Activated naive CD4-positive, alpha-beta T cell treated with Interleukin-2 at 50 U/mL for 16 hours (primary cell): Measurements from ENCODE around the gene FDXR.

ENCODE experiments used
- DNase-seq: peaks from one replicate; pipeline ENCODE4 v3.0.0-alpha.2; 2020

The FDXR gene

DNA sequence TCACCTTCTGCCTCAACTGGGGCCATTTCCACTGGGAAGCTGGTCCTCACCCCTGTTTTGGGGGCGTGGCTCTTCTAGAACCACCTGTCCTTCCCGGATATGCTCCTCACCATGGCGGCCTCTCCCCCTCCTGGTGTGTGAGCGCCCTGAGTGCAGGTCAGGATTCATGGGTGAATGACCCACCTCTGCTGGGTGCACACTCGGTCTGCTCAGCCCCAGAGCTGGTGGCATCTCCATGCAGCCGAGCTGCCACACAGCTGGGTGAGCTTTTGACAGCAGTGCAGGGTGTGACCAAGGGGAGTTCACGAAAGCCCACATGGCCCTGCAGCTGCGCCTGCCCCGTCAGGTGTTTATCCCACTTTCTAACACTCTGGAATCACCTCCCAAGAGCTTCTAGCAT lies 40.4 kb downstream of the FDXR start:
- DNase-seq = no peak

DNA sequence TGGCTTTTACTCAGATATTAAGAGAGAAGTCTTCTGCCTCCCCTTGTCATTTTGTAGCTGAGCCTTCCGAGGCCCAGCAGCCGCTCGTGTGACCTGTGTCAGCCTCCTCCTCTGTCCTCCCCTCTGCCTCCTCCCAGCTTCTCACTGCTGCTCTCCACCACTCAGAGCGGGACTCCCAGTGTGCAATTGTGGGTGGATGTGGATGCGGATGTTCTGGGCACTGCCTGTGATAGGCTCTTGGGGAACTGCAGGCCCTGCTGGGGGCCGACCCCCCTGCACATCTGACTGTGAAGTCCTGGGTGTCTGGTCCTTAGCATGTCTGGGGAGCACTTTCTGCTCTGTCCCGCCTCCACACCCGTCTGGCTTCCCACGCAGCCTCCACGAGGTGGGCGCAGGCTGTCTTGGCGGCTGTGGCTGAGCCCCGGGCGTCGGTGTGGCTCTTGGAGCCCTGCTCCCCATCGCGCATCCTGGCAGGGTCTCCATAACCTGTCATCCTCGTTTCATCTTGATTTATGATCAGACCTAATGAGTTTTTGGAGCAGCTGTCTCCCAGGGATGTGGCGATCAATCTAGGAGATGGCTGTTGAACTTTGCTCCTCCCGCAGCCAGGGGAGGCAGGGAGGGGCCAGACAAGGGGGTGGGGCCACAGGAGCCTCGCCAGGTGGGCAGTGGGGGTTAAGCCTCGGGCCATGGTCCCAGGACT lies 41.2 kb downstream of the FDXR start:
- no peak for DNase-seq

DNA sequence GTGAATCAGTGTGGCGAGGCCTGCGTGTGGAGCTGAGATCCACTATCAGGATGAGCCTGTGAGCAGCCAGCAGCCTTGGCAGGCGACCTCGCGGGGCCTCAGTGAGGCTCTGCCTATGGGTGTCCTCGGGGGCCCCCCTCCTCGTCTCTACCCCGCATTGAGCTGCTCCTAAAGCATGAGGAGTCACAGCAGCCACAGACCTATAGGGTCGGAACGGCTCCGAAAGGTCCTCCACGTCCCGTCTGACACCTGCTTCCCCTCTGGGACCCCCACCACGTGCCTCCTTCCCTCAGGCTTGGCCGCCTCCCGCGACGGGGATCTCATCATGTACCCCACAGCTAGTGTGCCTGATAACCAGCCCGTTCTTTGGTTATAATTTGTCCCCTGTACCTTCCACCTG lies 41.9 kb downstream of the FDXR start:
- no peak for DNase-seq

DNA sequence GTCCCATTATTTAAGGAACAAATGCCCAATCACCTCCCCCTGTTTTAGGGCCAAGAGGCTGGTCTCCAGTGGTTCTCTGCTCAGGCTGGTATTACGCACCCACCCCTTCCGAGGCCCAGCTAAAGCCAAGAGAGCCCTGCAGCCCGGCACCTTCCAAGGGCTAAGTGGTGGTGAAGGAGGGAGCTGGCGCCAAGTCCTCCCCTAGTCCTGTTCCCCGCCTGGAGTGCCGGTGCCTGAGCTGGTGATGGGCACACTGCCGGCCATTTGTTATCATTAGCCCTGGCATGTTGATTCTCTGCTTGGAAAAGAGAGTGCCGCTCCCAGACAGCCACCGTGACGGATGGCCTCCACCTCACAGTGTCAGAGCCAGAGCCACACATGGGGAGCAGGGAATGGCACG lies 45.0 kb downstream of the FDXR start:
- no peak for DNase-seq

DNA sequence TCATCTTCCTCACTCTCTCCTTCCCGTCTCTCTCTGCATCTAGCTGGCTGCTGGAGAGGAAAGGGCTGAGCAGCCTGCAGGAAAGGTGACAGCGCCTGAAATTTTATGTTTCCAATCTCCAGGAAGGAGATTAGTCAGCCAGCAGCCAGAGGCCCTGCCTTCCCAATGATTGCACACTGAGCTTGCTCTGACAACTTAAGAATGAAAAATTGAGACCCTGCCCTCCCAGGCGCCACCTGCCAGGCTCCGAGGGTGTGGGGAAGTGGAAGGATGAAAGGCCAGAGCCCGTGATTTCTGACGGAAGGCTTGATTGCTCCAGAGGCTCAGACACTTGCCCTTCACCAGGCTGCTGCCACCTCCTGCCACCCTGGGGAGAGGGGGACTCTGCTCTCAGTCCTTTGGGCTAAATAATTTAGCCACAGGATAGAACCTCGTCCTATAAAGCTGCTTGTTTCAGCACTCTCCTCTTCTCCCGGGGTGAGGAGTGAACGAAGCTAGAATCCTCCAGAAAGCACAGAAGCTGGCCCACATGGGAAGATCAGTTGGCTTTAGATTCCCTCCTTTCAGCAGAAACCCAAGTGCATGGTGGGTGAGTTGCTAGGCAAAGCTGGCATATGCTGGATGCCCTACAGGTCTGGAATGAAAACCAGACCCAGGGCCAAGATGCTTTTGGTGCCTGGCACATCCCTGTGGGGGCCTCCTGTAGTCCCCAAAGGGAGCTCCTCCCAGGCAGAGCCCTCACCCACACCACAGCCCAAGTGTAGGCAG lies 46.7 kb downstream of the FDXR start:
- DNase-seq = no peak

DNA sequence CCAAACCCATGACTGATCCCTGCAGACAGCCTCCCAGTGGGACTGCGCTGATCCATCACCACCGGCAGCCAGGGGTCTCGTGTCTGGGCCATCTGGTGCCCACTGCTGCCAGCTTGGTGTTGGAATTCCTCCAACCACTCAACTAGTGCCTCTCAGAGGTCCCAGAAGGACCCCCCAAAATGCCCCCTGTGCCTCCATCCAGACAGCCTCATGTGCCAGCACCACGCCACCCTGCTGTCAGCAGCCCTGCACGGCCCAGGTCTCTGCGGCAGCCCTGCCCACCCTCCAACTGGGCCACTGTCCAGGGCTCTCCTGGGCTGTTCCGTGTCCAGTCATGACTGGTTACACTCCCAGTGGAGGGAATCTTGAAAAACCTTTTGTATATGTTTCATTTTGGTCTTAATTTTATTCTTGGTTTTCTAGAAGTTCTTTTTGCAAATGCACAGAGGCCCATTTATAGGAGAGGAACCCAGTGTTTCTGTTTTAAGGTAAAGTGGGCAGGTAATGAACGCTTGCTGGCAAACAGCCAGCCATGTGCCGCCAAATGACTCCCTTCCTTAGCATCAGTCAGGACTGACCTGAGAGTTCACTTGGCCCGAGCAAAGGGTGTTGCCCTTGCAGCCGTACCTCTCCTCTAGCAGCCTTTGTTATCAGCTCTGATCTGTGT lies 47.7 kb downstream of the FDXR start:
- DNase-seq = no peak

DNA sequence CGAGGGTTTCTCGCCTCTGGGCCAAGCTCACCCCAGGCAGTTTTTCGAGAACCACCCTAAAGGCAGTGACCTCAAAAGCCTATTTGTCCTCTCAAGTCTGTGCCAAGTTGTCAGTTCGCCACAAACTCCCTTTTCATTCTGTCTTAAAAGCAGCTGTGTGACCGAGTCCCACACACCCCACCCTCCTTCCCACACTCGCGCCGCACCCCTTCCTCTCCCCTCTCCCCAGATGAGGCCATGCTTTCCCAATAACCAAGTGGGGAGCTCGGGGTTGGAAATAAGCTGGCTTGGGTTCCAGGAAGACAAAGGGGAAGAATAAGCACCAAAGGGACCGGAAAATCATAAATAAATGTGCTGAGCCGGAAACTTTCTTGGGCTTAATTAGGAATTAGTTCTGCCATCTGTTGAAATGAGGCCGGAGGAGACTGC lies 49.8 kb downstream of the FDXR start:
- DNase-seq = no peak

DNA sequence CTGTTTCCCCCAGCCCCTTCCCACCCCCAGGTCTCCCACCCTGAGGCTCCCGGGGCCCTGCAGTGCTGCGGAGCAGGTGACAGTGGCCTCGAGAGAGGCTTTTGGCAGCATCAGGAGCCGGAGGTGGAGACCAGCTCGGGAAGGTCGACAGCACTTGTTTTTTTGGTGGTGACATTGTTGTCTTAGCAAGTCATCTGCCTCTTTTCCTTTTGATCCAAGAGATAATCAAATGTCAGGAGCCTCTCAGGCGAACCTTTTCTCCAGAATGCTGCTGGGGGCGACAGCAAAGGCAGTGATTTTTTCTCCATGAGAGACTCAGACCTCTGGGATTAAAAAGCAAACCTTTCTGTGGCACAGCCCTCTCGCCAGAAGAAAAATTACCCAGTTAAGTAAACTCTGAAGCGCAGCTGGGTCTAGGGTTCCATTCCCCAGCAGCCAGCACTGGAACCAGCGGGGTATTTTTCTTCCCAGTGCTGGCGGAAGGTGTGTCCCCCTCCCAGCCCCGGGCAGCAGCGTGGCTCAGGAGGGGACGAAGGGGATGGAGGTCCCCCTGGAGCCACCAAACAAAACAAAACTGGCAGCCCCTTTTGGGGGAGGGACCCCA lies 50.4 kb downstream of the FDXR start:
- no peak for DNase-seq

DNA sequence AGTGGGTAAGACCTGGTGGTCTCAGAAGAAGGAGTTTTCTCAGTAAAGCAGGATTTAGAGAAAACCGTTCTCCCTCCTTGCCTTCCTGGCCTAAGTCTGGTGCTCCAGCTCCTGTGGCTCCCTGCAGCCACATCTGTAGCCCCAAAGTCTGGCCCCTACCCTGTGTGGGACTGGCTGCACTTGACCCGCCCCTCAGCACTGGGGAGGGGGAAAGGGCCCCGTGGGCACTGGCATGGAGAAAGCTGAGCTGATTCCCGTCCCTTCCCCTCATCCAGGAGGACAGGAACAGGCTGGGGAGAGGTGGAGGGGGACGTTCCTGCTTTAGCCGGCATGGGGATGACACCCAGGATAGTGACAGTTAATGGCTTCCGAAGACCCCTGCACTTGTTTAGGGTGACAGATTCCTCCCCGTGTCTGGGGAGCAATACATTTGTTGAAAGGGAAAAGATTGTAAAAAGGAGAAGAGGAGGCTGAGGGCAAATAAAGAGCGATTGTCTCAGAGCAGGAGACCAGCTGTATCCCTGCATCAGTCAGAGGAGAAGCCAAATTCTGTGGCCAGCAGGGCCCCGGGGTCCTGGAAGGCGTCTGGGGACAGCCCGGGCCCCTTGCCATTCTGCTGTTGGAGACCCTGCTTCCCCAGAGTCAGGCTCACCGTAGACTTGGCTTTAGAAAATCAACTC lies 51.0 kb downstream of the FDXR start:
- no peak for DNase-seq

DNA sequence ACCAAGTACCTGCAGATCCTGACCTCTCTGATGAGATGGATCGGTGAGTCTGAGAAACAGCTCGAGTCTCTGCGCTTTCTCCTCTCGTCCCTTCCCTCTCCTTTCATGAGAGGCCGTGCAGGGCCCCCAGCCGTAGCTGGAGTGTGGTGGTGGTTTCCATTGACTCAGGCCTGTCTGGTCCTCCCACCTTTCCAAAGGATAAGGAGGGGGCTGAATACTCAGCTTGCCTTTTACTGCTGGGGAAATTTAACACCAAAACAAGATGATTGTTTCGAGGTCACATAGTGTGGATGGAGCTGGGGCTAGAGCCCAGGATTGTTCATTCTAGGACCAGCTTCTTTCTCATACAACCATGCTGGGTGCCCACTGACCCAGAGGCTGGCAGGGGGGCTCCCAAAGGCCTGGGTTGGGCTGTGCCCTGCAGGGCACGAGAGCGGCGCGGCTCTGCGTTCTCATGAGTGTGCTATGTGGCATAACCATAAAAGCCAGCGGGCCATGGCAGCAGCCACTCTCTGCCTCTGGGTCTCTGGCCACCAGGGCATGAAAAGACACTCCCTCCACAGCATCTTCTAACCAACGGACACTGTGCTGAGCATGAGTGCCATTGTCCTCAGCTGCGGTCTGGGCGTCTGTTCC lies 52.9 kb downstream of the FDXR start:
- DNase-seq = no peak

DNA sequence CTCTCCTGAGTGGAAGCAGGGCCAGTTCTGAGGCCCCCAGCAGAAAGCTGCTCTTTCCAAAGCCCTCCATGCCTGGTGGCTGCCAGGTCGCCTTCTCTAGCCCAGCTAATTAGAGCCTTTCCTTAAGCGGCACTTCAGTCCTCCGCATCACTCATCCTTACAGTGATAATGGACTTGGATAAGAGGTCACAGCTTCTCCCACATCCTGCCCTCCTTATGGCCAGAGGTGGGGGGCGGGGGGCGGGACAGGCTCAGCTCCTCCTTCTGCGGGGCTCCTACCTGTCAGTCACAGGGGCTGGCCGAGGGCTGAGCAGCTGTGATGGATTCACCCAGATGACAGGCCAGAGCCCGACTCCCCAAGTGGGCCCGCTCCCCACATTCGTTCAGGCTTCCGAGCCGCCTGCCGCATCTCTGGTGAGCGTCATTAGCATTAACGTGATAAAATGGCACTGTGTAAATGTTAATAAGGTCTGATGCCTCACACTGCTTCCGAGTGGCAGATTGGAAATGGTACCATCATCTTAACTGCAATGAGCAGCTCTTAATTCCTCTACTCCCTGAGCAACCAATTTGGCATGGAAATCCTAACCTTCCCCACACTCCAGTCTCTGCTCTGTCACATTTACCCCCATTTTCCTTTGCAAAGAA lies 54.4 kb downstream of the FDXR start:
- no peak for DNase-seq

DNA sequence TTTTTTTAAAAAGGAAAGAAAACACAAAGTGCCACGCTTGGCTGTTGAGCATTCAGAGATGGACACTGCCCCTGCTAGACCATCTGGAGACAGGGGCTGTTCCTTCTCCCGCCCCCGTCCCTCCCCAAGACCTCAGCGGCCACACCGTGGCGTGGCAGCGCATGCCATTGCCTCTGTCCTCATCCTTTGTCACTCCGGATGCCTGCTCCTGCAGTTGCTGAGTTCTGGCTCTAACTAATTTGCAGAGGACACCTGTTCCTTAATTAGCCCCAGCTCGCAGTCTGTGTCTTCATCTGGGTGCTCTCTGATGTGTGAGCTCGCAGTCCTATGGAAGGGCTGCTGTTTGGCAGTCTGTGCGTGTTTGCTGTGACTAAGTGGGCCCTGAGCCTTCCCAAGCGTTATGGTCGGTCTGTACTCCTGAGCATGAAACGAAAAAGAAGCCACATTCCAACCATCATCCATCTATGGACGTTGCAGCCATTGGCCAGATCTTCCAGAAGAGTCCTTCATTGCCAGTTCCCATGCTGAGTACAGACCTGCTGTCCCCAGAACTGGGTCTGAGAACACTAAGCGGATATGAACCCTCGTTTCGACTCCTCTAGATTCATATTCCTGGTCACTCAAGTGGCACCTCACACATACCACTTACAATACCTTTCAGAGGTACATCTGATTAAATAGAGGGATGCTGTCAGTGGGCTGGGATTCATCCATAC lies 55.7 kb downstream of the FDXR start:
- DNase-seq = no peak

DNA sequence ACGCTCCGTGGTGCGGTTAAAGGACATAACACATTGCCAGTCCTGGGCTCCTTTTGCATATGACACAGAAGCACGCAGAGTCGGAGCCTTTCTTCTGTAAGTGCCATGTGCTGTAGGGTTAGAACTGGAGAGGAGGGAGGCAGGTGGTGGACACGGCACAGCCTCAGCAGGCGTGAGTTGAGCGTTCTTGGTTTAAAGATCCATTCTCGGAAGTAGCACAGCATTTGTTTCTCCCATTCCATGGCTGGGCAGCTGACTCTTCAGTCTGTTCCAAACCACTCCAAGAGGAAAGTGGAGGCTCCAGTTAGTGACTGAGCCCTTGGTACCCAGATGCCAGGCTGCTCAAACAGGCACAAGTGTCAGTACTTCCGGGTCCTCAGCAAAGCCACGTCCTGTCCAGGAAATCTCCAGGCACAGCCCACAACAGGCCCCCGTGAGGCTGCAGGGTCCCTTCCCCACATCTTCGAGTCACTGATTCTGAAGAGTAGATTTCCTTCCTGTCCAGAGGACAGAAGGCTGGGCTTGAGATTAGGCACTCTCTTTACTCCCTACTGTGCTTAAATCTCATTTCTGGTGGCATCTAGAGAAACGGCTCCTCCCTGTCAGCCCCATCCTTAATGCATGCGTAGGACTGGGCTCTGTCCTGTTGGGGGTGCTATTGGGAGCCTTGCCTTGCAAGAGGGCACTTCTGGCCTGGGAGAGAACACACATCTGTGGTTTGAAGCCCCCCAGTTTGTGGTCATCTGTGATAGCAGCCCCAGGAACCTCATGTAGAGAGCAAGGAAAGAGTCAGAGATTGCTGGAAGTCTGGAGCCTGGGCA lies 57.0 kb downstream of the FDXR start:
- DNase-seq = no peak

DNA sequence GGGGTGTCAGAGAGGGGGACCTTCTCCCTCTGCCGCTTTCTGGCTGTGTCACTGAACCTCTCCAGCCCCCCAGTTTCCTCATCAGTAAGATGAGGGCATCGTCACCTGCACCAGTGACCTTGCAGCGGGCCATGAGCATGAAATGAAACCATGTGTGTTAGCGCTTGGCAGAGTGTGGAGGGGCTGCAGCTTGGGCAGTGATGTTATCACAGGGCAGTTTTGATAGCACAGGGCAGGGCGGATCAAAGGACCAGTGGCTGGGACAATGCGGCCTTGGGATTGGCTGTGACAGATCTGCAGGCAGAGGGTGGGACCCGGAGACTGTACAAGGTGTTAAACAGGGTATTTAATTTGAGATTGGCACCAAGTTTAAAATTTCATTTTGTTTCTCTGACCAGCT lies 57.7 kb downstream of the FDXR start:
- DNase-seq = no peak

DNA sequence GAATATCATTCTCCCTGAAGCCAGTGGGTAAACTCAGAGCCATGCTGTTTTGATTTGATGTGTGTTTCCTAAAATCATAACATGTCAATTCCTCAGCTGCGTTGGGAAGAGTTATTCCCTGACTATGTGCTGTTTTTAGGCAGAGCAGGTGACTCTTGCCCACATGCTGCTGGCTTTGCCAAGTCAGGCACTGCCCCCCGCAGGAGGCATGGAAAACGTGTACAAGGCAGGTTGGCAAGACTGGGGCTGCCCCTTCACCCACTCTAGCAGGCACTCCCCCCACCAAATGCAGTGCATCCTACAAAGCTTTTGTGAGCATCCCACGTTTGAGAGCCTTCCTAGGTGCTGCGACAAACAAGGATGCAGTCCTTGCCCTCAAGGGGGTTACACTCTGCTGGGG lies 58.3 kb downstream of the FDXR start:
- no peak for DNase-seq
